ENCODE data around the gene SH3PXD2A.

SH3PXD2A gene

GRCh38 chr10:103659674-103660363, 195.6 kb downstream of the SH3PXD2A start:
- peak; percentile 72 for DNase-seq

- no peak for DNase-seq
Measured at GRCh38 chr10:103658049-103658577, 197.3 kb downstream of the SH3PXD2A start.

GRCh38 chr10:103657061-103657591, 198.2 kb downstream of the SH3PXD2A start:
- DNase-seq: no peak

- no peak for DNase-seq
Measured at GRCh38 chr10:103654925-103655324, 200.5 kb downstream of the SH3PXD2A start.

GRCh38 chr10:103653581-103654037, 201.8 kb downstream of the SH3PXD2A start:
- DNase-seq: no peak

- no peak for DNase-seq
Measured at GRCh38 chr10:103652599-103653281, 202.6 kb downstream of the SH3PXD2A start.

- DNase-seq: no peak
Measured at GRCh38 chr10:103651783-103652476, 203.4 kb downstream of the SH3PXD2A start.

GRCh38 chr10:103651333-103651732, 204.0 kb downstream of the SH3PXD2A start:
- no peak for DNase-seq

- no peak for DNase-seq
Measured at GRCh38 chr10:103649654-103650423, 205.5 kb downstream of the SH3PXD2A start.

GRCh38 chr10:103648636-103649532, 206.5 kb downstream of the SH3PXD2A start:
- DNase-seq: no peak

- no peak for DNase-seq
Measured at GRCh38 chr10:103648251-103648635, 207.1 kb downstream of the SH3PXD2A start.

- no peak for DNase-seq
Measured at GRCh38 chr10:103646304-103646703, 209.1 kb downstream of the SH3PXD2A start.

- peak; percentile 20 for DNase-seq
Measured at GRCh38 chr10:103645141-103646054, 210.0 kb downstream of the SH3PXD2A start.

- no peak for DNase-seq
Measured at GRCh38 chr10:103643381-103643780, 212.0 kb downstream of the SH3PXD2A start.

- DNase-seq: no peak
Measured at GRCh38 chr10:103641326-103641725, 214.1 kb downstream of the SH3PXD2A start.

- DNase-seq: no peak
Measured at GRCh38 chr10:103640436-103641181, 214.8 kb downstream of the SH3PXD2A start.

- no peak for DNase-seq
Measured at GRCh38 chr10:103638948-103639347, 216.4 kb downstream of the SH3PXD2A start.

GRCh38 chr10:103637927-103638557, 217.3 kb downstream of the SH3PXD2A start:
- DNase-seq: no peak

GRCh38 chr10:103637011-103637410, 218.4 kb downstream of the SH3PXD2A start:
- DNase-seq: no peak

Measured in CD4-positive, alpha-beta T cell treated with Interleukin-12 subunit alpha and Interleukin-12 subunit beta, for 1 hour (primary cell).